K562 (cell line): ENCODE measurements around the gene MTERF2. TPM values are rescaled to one million over a fixed set of nuclear protein-coding genes. Genes with fewer than 3 reads are reported as not detected.
A peak's percentile ranks its signal among the peaks of the same experiment; 100 is the strongest.

Experiments used
- ARID1B ChIP-seq: fragments of 450-650 bp; IDR thresholded peaks from 2 replicates; pipeline ENCODE4 v1.6.1; 2016; ENCODE audit warnings: antibody characterized with exemption, mild to moderate bottlenecking, inconsistent platforms
- ARID2 ChIP-seq: fragments of 450-650 bp; IDR thresholded peaks from 2 replicates; pipeline ENCODE4 v1.6.1; 2017; ENCODE audit warnings: antibody characterized with exemption, mild to moderate bottlenecking
- CREB1 ChIP-seq, 2 experiments: sonication (generic) in 1 of 2; formaldehyde crosslinking in 1 of 2; IDR thresholded peaks; 2 replicates each; pipeline versions ENCODE4 v1.6.1 to v1.8.0; 2012 to 2022; ENCODE audit warnings: inconsistent platforms in 1 of 2, mild to moderate bottlenecking in 1 of 2, missing genetic modification reagents in 1 of 2, moderate library complexity in 1 of 2
- E2F3 ChIP-seq: fragments of 250-450 bp; sonication (Bioruptor Pico); IDR thresholded peaks from 2 replicates; pipeline ENCODE4 v1.4.0; 2020; ENCODE audit warnings: mild to moderate bottlenecking
- ESRRB ChIP-seq: fragments of 250-450 bp; sonication (Bioruptor Pico); IDR thresholded peaks from 2 replicates; pipeline ENCODE4 v1.5.0; 2020; ENCODE audit warnings: mild to moderate bottlenecking, moderate library complexity, borderline replicate concordance
- ETV1 ChIP-seq: fragments of 450-650 bp; conservative IDR thresholded peaks from 2 replicates; pipeline ENCODE4 v1.6.1; 2016; ENCODE audit warnings: missing genetic modification characterization, control low read depth, low read depth, missing compliant biosample characterization
- HMG20A ChIP-seq: fragments of 450-650 bp; formaldehyde crosslinking; conservative IDR thresholded peaks from 2 replicates; pipeline ENCODE4 v1.4.0; 2020; ENCODE audit warnings: mild to moderate bottlenecking, mixed read lengths
- KDM4B ChIP-seq, 2 experiments: fragments of 450-650 bp in 1 of 2; sonication (generic) in 1 of 2; IDR thresholded peaks; 2 replicates each; pipeline ENCODE4 v1.6.1; 2016 to 2017; ENCODE audit warnings: borderline replicate concordance in 2 of 2, antibody characterized with exemption in 1 of 2, low read depth in 1 of 2, mild to moderate bottlenecking in 1 of 2
- NR4A1 ChIP-seq, 2 experiments: fragments of 250-450 bp in 1 of 2; fragments of 450-650 bp in 1 of 2; sonication (Bioruptor Pico) in 1 of 2; IDR thresholded peaks; 2 replicates each; pipeline versions ENCODE4 v1.4.0 to v1.6.1; 2016 to 2020; ENCODE audit warnings: mild to moderate bottlenecking in 2 of 2, missing compliant biosample characterization in 1 of 2, missing genetic modification characterization in 1 of 2, moderate library complexity in 1 of 2
- PPARD ChIP-seq: fragments of 250-450 bp; sonication (Bioruptor Pico); IDR thresholded peaks from 2 replicates; pipeline ENCODE4 v1.8.0; 2022; ENCODE audit warnings: inconsistent platforms, mild to moderate bottlenecking, moderate library complexity
- SMAD4 ChIP-seq: fragments of 250-450 bp; sonication (Bioruptor Pico); conservative IDR thresholded peaks from 2 replicates; pipeline ENCODE4 v1.8.0; 2021; ENCODE audit warnings: inconsistent platforms, mild to moderate bottlenecking, moderate library complexity
- TAF7 ChIP-seq: fragments of 450-650 bp; IDR thresholded peaks from 2 replicates; pipeline ENCODE4 v1.6.1; 2016; ENCODE audit warnings: missing genetic modification characterization, missing compliant biosample characterization
- TCF7 ChIP-seq: sonication (generic); IDR thresholded peaks from 2 replicates; pipeline ENCODE4 v1.6.1; 2016; ENCODE audit warnings: antibody characterized with exemption, borderline replicate concordance
- TOE1 ChIP-seq, 2 experiments: fragments of 450-650 bp in 1 of 2; sonication (generic) in 1 of 2; formaldehyde crosslinking in 1 of 2; IDR thresholded peaks; 2 replicates each; pipeline versions ENCODE4 v1.7.1 to v1.8.0; 2016 to 2022; ENCODE audit warnings: borderline replicate concordance in 2 of 2, mild to moderate bottlenecking in 2 of 2, antibody characterized with exemption in 1 of 2, inconsistent platforms in 1 of 2, low read depth in 1 of 2, missing genetic modification reagents in 1 of 2, moderate library complexity in 1 of 2
- ZBTB17 ChIP-seq: fragments of 450-650 bp; formaldehyde crosslinking; IDR thresholded peaks from 2 replicates; pipeline ENCODE4 v1.4.0; 2020; ENCODE audit warnings: mild to moderate bottlenecking
- ZBTB26 ChIP-seq: fragments of 450-650 bp; formaldehyde crosslinking; IDR thresholded peaks from 2 replicates; pipeline ENCODE4 v1.4.0; 2022; ENCODE audit warnings: missing genetic modification characterization
- ZNF398 ChIP-seq: fragments of 250-450 bp; sonication (Bioruptor Pico); IDR thresholded peaks from 2 replicates; pipeline ENCODE4 v1.8.0; 2021; ENCODE audit warnings: moderate library complexity, mild to moderate bottlenecking, inconsistent platforms
- polyA plus RNA-seq, 8 experiments: library from polyadenylated mRNA; depleted of rRNA in 4 of 8; stranded (reverse) in 5 of 8; unstranded in 3 of 8; fragments of >200 nt; fragmentation: Nextera tagmentation in 2 of 8; fragmentation: Illumina TruSeq in 1 of 8; extraction: Ambion mirVana in 2 of 8; extraction: Trizol in 1 of 8; gene quantifications; 2 replicates each; pipeline versions ENCODE4 v1.2.1 to v1.2.3, GENCODE V29; 2011 to 2014; ENCODE audit warnings: inconsistent platforms in 1 of 8, missing spikeins in 1 of 8
- total RNA-seq, 7 experiments: library from RNA; depleted of rRNA in 6 of 7; stranded (reverse); fragments of >200 nt in 6 of 7; fragmentation: Illumina TruSeq in 2 of 7; extraction: Trizol in 2 of 7; gene quantifications; 2 replicates each; pipeline versions ENCODE4 v1.2.1 to v1.2.3, GENCODE V29; 2011 to 2021; ENCODE audit warnings: low replicate concordance in 1 of 7
- TF ChIP-seq, protein P1 (sequence below), 2 experiments: fragments of 200-800 bp in 1 of 2; sonication (Bioruptor generic) in 1 of 2; sonication (generic) in 1 of 2; formaldehyde crosslinking in 1 of 2; IDR thresholded peaks in 1 of 2; conservative IDR thresholded peaks in 1 of 2; 2 replicates each; pipeline versions ENCODE4 v1.5.0 to v1.6.1; 2016 to 2020; ENCODE audit warnings: missing compliant biosample characterization in 1 of 2, missing genetic modification characterization in 1 of 2, missing genetic modification reagents in 1 of 2

Gene MTERF2
- total and polyA plus RNA-seq, 9 of the 15 experiments (the other 6 are each of a cell fraction or from before 2014, with no cell fraction given) = 10.0 to 63.2 (median 33.2) TPM

- no peak for TF ChIP-seq HMG20A (CRISPR knock-in tag)
- no peak for TF ChIP-seq CREB1 (IDR thresholded peaks at IDR 0.05)
- TF ChIP-seq CREB1 (CRISPR knock-in tag; IDR thresholded peaks at IDR 0.05) = no peak
- no peak for TF ChIP-seq PPARD (CRISPR knock-in tag)
- no peak for TF ChIP-seq ARID2
- no peak for TF ChIP-seq ARID1B
- no peak for TF ChIP-seq NR4A1 (CRISPR knock-in tag; IDR thresholded peaks at IDR 0.05)
- peak; percentile 95 for TF ChIP-seq NR4A1 (tag; IDR thresholded peaks at IDR 0.05)
- peak; percentile 97 for TF ChIP-seq SMAD4 (CRISPR knock-in tag)
- no peak for TF ChIP-seq TOE1 (IDR thresholded peaks at IDR 0.05; ENCODE audit: borderline replicate concordance)
- TF ChIP-seq TOE1 (CRISPR knock-in tag; IDR thresholded peaks at IDR 0.05; ENCODE audit: borderline replicate concordance, low read depth) = no peak
- 0 out of 2 replicates have a peak, but pooled peaks have one; percentile 76 for TF ChIP-seq E2F3 (CRISPR knock-in tag)
- TF ChIP-seq ZBTB17 (CRISPR knock-in tag) = 0 out of 2 replicates have a peak, but pooled peaks have one; percentile 67
- TF ChIP-seq ETV1 = peak; percentile 74
- TF ChIP-seq TCF7 = no peak
- TF ChIP-seq ESRRB = no peak
- TF ChIP-seq, protein P1, sequence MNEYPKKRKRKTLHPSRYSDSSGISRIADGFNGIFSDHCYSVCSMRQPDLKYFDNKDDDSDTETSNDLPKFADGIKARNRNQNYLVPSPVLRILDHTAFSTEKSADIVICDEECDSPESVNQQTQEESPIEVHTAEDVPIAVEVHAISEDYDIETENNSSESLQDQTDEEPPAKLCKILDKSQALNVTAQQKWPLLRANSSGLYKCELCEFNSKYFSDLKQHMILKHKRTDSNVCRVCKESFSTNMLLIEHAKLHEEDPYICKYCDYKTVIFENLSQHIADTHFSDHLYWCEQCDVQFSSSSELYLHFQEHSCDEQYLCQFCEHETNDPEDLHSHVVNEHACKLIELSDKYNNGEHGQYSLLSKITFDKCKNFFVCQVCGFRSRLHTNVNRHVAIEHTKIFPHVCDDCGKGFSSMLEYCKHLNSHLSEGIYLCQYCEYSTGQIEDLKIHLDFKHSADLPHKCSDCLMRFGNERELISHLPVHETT (CRISPR knock-in tag; conservative IDR thresholded peaks at IDR 0.05 in 1 of 2, IDR thresholded peaks at IDR 0.05 in 1 of 2) = peak in 1 of 2 experiments; percentile 85; a peak in 2 of 4 replicates
- TF ChIP-seq ZNF398 (CRISPR knock-in tag) = no peak
- no peak for TF ChIP-seq ZBTB26 (CRISPR knock-in tag)
- TF ChIP-seq TAF7 (tag) = peak; percentile 69
- TF ChIP-seq KDM4B (IDR thresholded peaks at IDR 0.05; ENCODE audit: borderline replicate concordance in 2 of 2, low read depth in 1 of 2) = no peak
These were observed 47.1 kb upstream of the MTERF2 start (continued) for GRCh38 chr12:107033758-107034739.
